ENCODE measurements around the gene PTPN3.

GRCh38 chr9:109372246-109372645 lies 125.9 kb downstream of the PTPN3 start:
- no peak for TF ChIP-seq CTCF (conservative IDR thresholded peaks at IDR 0.05; ENCODE audit: low read depth, low read length)
- TF ChIP-seq EZH2 (IDR thresholded peaks at IDR 0.05; ENCODE audit: borderline replicate concordance, low read depth, low read length, poor library complexity, severe bottlenecking), result no peak
